DND-41 (cell line): ENCODE measurements around the gene CPED1.
"Not testable (repeated sequence)": the region's sequence is repeated elsewhere in the genome, so short reads cannot be mapped to it uniquely, and the experiment has no call there.

Experiments
- ATAC-seq: fragments of 200-7000 bp; cut with Tn5 transposase; 3 replicates; pipeline ENCODE4 v1.9.1; 2021; ENCODE audit warnings: low read depth; ENCODE audit not compliant: insufficient read depth
- DNase-seq: peaks from one replicate; pipeline ENCODE4 v3.0.0-alpha.2; 2020
- H2AFZ ChIP-seq: 2 replicates; pipeline ENCODE4 v1.6.0; 2012; ENCODE audit warnings: low read depth, low read length
- H3K27ac ChIP-seq: 2 replicates; pipeline ENCODE4 v1.5.1; 2012; ENCODE audit warnings: low read length, inconsistent platforms
- H3K27me3 ChIP-seq: fragments of 200-600 bp; sonication (generic); 2 replicates; pipeline ENCODE4 v1.6.0; 2012; ENCODE audit warnings: low read length, mild to moderate bottlenecking, inconsistent platforms; ENCODE audit not compliant: insufficient read depth, poor library complexity
- H3K36me3 ChIP-seq: 2 replicates; pipeline ENCODE4 v1.5.1; 2012; ENCODE audit warnings: low read length, inconsistent platforms; ENCODE audit not compliant: insufficient read depth
- H3K4me1 ChIP-seq: 2 replicates; pipeline ENCODE4 v1.5.1; 2012; ENCODE audit warnings: mild to moderate bottlenecking, low read length; ENCODE audit not compliant: insufficient read depth
- H3K4me2 ChIP-seq: 2 replicates; pipeline ENCODE4 v1.6.0; 2012; ENCODE audit warnings: mild to moderate bottlenecking, moderate library complexity, low read length, inconsistent platforms; ENCODE audit not compliant: insufficient read depth
- H3K4me3 ChIP-seq, 2 experiments: fragments of 200-600 bp in 1 of 2; shearing (Covaris generic) in 1 of 2; 2 replicates each; pipeline ENCODE4 v1.5.1; 2012 to 2016; ENCODE audit warnings: inconsistent platforms in 2 of 2, low read length in 2 of 2, mild to moderate bottlenecking in 2 of 2, low read depth in 1 of 2, moderate library complexity in 1 of 2
- H3K79me2 ChIP-seq: 2 replicates; pipeline ENCODE4 v1.6.0; 2012; ENCODE audit warnings: low read length, inconsistent platforms; ENCODE audit not compliant: insufficient read depth
- H3K9ac ChIP-seq: 2 replicates; pipeline ENCODE4 v1.6.0; 2012; ENCODE audit warnings: low read depth, mild to moderate bottlenecking, inconsistent platforms, low read length, moderate library complexity
- H3K9me3 ChIP-seq: 2 replicates; pipeline ENCODE4 v1.5.1; 2012; ENCODE audit warnings: low read length, moderate library complexity, mild to moderate bottlenecking, inconsistent platforms; ENCODE audit not compliant: insufficient read depth, severe bottlenecking
- H4K20me1 ChIP-seq: 2 replicates; pipeline ENCODE4 v1.6.0; 2012; ENCODE audit warnings: low read length; ENCODE audit not compliant: insufficient read depth
- EZH2 ChIP-seq: IDR thresholded peaks from 3 replicates; pipeline ENCODE4 v1.6.1; 2012; ENCODE audit warnings: borderline replicate concordance, low read depth, mild to moderate bottlenecking, moderate library complexity, low read length, inconsistent platforms; ENCODE audit not compliant: severe bottlenecking
- TF ChIP-seq, protein P1 (sequence below): IDR thresholded peaks from 2 replicates; pipeline ENCODE4 v1.5.1; 2012; ENCODE audit warnings: borderline replicate concordance, low read length, moderate library complexity, mild to moderate bottlenecking; ENCODE audit not compliant: poor library complexity, severe bottlenecking; ENCODE audit errors: extremely low read depth

Gene CPED1

DNA sequence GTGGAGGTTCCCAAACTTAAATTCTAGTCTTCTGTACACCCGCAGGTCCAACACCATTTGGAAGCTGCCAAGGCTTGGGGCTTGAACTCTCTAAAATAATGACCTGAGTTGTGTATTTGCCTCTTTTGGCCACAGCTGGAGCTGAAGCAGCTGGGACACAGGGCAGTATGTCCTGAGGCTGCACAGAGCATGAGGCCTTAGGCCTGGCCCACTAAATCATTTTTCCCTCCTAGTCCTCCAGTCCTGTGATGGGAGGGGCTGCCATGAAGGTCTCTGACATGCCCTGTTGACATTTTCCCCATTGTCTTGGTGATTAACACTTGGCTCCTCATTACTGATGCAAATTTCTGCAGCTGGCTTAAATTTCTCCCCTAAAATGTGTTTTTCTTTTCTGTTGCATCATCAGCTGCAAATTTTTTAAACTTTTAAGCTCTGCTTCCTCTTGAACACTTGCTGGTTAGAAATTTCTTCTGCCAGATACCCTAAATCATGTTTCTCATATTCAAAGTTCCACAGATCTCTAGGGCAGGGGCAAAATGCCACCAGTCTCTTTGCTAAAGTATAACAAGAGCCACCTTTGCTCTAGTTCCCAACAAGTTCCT lies 296.7 kb downstream of the CPED1 start:
- no peak overlapping the region for H3K4me3 ChIP-seq
- H3K79me2 ChIP-seq, result no peaks in the 10 kb centered on the region
- no peak for DNase-seq
- H2AFZ ChIP-seq, result no peak overlapping the region
- no peaks in the 10 kb centered on the region for H4K20me1 ChIP-seq
- ATAC-seq, result no peak
- H3K9ac ChIP-seq, result no peak overlapping the region
- TF ChIP-seq, protein P1, sequence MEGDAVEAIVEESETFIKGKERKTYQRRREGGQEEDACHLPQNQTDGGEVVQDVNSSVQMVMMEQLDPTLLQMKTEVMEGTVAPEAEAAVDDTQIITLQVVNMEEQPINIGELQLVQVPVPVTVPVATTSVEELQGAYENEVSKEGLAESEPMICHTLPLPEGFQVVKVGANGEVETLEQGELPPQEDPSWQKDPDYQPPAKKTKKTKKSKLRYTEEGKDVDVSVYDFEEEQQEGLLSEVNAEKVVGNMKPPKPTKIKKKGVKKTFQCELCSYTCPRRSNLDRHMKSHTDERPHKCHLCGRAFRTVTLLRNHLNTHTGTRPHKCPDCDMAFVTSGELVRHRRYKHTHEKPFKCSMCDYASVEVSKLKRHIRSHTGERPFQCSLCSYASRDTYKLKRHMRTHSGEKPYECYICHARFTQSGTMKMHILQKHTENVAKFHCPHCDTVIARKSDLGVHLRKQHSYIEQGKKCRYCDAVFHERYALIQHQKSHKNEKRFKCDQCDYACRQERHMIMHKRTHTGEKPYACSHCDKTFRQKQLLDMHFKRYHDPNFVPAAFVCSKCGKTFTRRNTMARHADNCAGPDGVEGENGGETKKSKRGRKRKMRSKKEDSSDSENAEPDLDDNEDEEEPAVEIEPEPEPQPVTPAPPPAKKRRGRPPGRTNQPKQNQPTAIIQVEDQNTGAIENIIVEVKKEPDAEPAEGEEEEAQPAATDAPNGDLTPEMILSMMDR, result no peak
- no peak for TF ChIP-seq EZH2
- no peak overlapping the region for H3K4me2 ChIP-seq
- no peaks in the 10 kb centered on the region for H3K27me3 ChIP-seq
- H3K9me3 ChIP-seq, result peaks cover 12% of the 10 kb centered on the region
- 0 out of 2 replicates have a peak, but pooled peaks cover 3% of the 10 kb centered on the region for H3K36me3 ChIP-seq
- H3K27ac ChIP-seq, result no peak overlapping the region
- peaks cover 3% of the 10 kb centered on the region; the same call in 1 of the 2 replicates for H3K4me1 ChIP-seq

DNA sequence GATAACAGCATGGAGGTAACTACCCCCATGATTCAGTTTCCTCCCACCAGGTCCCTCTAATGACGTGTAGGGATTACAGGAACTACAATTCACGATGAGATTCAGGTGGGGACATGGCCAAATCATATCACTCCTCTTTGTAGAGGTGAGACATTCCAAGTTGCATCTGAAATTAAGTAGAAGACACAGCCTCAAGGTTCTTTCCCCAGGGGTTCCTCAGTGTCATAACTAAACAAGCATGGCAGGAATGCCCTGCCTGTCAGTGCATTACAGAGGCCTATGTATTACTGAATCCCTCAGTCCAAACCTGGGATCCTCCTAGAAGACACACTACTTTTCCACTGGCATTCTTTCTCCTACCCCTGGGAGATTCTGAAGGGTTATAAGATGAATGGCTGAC lies 297.7 kb downstream of the CPED1 start:
- H3K9me3 ChIP-seq, result peaks cover 12% of the 10 kb centered on the region
- no peak for ATAC-seq
- TF ChIP-seq, protein P1, result no peak
- TF ChIP-seq EZH2, result no peak

DNA sequence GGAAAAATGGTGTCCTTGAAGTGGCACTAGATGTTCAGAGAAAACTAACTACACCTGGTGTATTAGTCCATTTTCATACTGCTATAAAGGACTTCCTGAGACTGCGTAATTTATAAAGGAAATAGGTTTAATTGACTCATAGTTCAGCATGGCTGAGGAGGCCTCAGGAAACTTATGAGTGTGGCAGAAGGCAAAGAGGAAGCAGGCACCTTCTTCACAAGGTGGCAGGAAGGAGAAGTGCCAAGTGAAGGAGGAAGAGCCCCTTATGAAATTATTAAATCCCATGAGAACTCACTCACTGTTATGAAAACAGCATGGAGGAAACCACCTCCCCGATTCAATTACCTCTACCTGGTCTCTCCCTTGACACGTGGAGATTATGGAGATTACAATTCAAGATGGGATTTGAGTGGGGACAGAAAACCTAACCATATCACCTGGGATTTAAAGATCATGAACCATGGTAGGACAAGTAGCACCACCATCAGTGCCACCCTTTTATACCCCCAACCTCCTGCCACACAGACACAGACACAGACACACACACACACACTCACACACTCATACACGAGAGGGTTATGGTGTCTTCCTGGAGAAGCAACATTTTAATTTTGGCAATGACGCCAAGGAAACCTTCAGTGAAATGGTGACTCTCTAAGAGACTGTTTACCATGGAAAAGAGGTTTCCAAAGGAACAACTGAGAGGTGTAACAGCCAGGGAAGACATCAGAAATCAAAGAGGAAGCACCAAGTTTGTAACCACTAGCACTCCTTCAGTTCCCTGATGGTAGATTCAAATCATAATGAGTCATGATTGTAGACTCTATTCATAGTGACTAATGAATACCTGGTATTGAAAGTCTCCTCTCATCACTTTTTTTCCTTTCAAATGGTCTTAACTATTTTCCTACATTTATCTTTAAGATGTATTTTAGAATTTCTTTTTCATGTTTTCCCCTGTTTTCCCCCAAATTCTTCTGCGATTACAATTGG lies 298.5 kb downstream of the CPED1 start:
- Histone ChIP-seq H3K4me2 (no peak overlapping the region), H3K4me1 (peaks cover 3% of the 10 kb centered on the region; the same call in 1 of the 2 replicates), H3K4me3 (no peak overlapping the region), H3K27ac (no peak overlapping the region), H3K79me2 (no peaks in the 10 kb centered on the region), H3K36me3 (0 out of 2 replicates have a peak, but pooled peaks cover 3% of the 10 kb centered on the region), H3K27me3 (no peaks in the 10 kb centered on the region), H3K9ac (no peak overlapping the region), H2AFZ (no peak overlapping the region), H3K9me3 (peaks cover 12% of the 10 kb centered on the region), H4K20me1 (no peaks in the 10 kb centered on the region)
- ATAC-seq, result no peak
- DNase-seq, result no peak
- TF ChIP-seq EZH2, result no peak

More for the DNA sequence above, 297.7 kb downstream of the CPED1 start:
- no peak for DNase-seq
- H2AFZ ChIP-seq, result no peak overlapping the region
- peaks cover 3% of the 10 kb centered on the region; the same call in 1 of the 2 replicates for H3K4me1 ChIP-seq
- H3K9ac ChIP-seq, result no peak overlapping the region
- no peaks in the 10 kb centered on the region for H3K27me3 ChIP-seq
- H3K4me3 ChIP-seq, result no peak overlapping the region
- H3K36me3 ChIP-seq, result 0 out of 2 replicates have a peak, but pooled peaks cover 3% of the 10 kb centered on the region
- H3K4me2 ChIP-seq, result no peak overlapping the region
- H3K79me2 ChIP-seq, result no peaks in the 10 kb centered on the region
- no peak overlapping the region for H3K27ac ChIP-seq
- no peaks in the 10 kb centered on the region for H4K20me1 ChIP-seq

DNA sequence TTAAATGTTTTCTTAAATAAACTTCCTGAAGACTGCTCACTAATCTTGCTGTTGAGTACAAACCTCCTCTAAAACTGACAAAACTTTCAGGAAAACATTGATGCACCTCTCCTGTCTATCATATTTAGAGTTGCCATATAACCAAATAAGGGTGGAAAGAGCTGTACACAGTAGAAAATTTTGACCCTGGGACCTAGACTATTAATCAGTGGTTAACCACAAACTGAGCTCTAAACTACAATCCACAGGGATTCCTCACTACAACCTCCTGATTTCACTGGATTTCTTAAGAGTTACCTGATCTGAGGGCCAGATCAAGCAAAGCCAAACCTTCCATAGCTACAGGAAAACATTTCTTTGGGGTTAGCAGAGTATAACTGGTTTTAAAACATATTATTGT lies 300.4 kb downstream of the CPED1 start:
- Histone ChIP-seq H4K20me1 (no peaks in the 10 kb centered on the region), H3K4me3 (no peak overlapping the region), H3K27me3 (no peaks in the 10 kb centered on the region), H3K4me2 (no peak overlapping the region), H3K27ac (no peak overlapping the region), H3K79me2 (no peaks in the 10 kb centered on the region), H3K9ac (no peak overlapping the region), H3K4me1 (peaks cover 3% of the 10 kb centered on the region; the same call in 1 of the 2 replicates), H2AFZ (no peak overlapping the region), H3K36me3 (0 out of 2 replicates have a peak, but pooled peaks cover 3% of the 10 kb centered on the region), H3K9me3 (peaks cover 12% of the 10 kb centered on the region)
- TF ChIP-seq, protein P1, result no peak
- no peak for TF ChIP-seq EZH2
- DNase-seq (no peak), ATAC-seq (no peak)

DNA sequence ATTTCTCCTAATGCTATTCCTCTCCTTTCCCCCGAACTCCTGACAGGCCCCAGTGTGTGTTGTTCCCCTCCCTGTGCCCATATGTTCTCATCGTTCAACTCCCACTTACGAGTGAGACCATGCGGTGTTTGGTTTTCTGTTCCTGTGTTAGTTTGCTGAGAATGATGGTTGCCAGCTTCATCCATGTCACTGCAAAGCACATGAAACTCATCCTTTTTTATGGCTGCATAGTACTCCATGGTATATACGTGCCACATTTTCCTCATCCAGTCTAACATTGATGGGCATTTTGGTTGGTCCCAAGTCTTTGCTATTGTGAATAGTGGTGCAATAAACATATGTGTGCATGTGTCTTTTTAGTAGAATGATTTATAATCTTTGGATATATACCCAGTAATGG lies 301.4 kb downstream of the CPED1 start:
- not testable (repeated sequence) for H2AFZ ChIP-seq, H3K36me3 ChIP-seq, H4K20me1 ChIP-seq, ATAC-seq, H3K9ac ChIP-seq, DNase-seq, H3K79me2 ChIP-seq, H3K27ac ChIP-seq, H3K4me3 ChIP-seq, H3K9me3 ChIP-seq, H3K4me1 ChIP-seq, H3K27me3 ChIP-seq, H3K4me2 ChIP-seq
